Mucosa of descending colon (tissue), 3 donors: Measurements from ENCODE around the gene AK8. TPM values are rescaled to one million over a fixed set of nuclear protein-coding genes. Genes with fewer than 3 reads are reported as not detected.

Source experiments
- ATAC-seq: fragments of 200-7000 bp; cut with Tn5 transposase; one replicate; pipeline ENCODE4 v1.9.1; 2020; ENCODE audit warnings: mild to moderate bottlenecking, moderate library complexity
- DNase-seq, 3 donors: peaks; one replicate each; pipeline ENCODE4 v3.0.0-alpha.2; 2020
- H3K36me3 ChIP-seq: fragments of 200-600 bp; one replicate; pipeline ENCODE4 v1.8.0; 2021; ENCODE audit warnings: low read depth, mild to moderate bottlenecking
- H3K4me1 ChIP-seq: fragments of 200-600 bp; one replicate; pipeline ENCODE4 v1.8.0; 2021; ENCODE audit warnings: low read depth, mild to moderate bottlenecking
- H3K4me3 ChIP-seq: fragments of 200-600 bp; one replicate; pipeline ENCODE4 v1.8.0; 2021; ENCODE audit warnings: mild to moderate bottlenecking
- H3K9me3 ChIP-seq: fragments of 200-600 bp; one replicate; pipeline ENCODE4 v1.8.0; 2021; ENCODE audit warnings: mild to moderate bottlenecking
- CTCF ChIP-seq: fragments of 200-600 bp; IDR thresholded peaks from one replicate; pipeline ENCODE4 v1.8.0; 2022; ENCODE audit warnings: antibody characterized with exemption, mild to moderate bottlenecking
- intact Hi-C, 2 donors: fragments of 100-400 bp; cut with DNase I in 1 of 2; cut with micrococcal nuclease in 1 of 2; formaldehyde crosslinking; loops; one replicate each; pipeline versions ENCODE4 v1.11.0 to v1.11.1; 2022; cut with DNase I, micrococcal nuclease
- total RNA-seq, 3 donors: library from RNA; stranded (reverse); fragmentation: NEBNext Ultra II Directional in 2 of 3; extraction: Animal tissue kit (Norgen Biotek cat#: 25700) in 2 of 3; gene quantifications; one replicate each; pipeline versions ENCODE4 v1.2.1 to v1.2.4, GENCODE V29; 2021 to 2023
- donor health status: DM: no; HTN: no; CAD: no; lungs with moderate emphysema.
- donor health status: DM: no; HTN: no; CAD: no.
- donor health status: DM: no; HTN: yes; CAD: no.

Gene AK8
- total RNA-seq, 3 donors from 2014 or later, result 0.96 to 2.0 TPM; not detected in 1

DNA sequence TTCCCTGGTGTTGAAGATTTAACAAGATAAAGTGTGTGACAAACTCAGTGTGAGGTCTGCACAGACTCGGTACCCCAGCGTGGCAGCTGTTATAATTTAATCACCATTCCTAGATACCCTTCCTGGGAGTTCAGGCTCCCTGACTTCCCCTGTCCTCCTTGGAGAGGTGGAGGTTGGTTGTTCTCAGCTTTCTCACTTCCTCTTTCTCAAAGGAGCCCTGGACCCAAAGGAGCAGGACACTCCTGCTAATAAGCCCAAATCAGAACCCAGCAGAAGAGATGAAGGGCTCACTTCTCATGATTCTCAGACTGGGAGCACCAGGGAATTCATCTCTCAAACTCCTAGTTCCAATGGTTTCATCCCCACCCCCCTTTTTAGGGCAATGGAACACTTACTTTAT lies 149.6 kb downstream of the AK8 start:
- TF ChIP-seq CTCF, result no peak
- no peaks in the 10 kb centered on the region for H3K36me3 ChIP-seq
- intact Hi-C loops, result no loop called here
- no peak for ATAC-seq
- H3K9me3 ChIP-seq, result no peaks in the 10 kb centered on the region
- no peak overlapping the region for H3K4me3 ChIP-seq
- DNase-seq, result no peak
- H3K4me1 ChIP-seq, result peaks cover 6% of the 10 kb centered on the region

DNA sequence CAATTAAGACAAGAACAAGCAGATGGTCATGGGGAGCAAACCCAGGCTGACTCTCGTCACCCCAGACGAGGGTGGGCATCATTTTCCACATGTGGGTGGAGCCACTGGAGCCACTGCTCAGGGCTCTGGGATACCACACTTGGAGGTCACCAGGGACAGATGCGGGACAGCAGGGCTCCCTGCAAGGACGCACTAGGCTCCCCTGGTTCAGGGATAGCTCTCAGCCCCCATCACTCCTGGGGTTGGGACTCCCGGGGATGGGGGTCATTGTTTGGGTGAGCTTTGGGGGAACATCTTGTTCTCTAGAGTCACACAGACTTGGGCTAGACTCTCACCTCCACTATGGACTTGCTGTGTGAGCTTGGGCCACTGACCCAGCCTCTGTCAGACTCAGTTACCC lies 150.0 kb downstream of the AK8 start:
- intact Hi-C loops, result no loop called here
- Histone ChIP-seq H3K36me3 (no peaks in the 10 kb centered on the region), H3K9me3 (no peaks in the 10 kb centered on the region), H3K4me1 (peaks cover 6% of the 10 kb centered on the region), H3K4me3 (no peak overlapping the region)
- ATAC-seq (no peak), DNase-seq (no peak)
- no peak for TF ChIP-seq CTCF

DNA sequence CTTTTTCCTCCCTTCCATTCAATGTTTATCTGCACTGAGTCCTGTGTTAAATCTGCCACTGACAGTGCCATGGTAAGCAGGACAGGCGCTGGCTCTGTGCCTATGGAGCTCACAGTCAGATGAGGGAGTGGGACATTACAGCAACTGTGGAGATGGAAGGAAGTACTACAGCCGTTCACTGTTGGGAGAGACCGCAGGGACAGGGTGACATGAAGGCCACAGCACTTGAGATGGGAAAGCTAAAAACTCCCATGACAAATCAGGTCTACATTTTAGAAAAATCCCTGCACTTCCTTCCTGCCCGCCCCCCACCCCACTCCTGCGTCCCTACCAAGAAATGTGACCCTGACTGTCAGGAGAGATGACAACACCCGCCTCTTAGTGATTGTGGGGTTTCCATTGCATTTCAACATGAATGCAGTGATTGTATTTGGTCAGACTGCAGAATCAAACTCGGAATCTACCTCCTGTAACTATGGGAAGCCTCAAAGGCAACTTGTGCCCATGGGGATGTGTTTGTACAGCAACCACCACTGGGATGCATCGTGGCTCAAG lies 151.4 kb downstream of the AK8 start:
- no peak for DNase-seq
- no peak for TF ChIP-seq CTCF
- Histone ChIP-seq H3K4me3 (no peak overlapping the region), H3K36me3 (no peaks in the 10 kb centered on the region), H3K4me1 (peaks cover 5% of the 10 kb centered on the region), H3K9me3 (no peaks in the 10 kb centered on the region)
- ATAC-seq, result no peak
- intact Hi-C loops, result no loop called here

- Histone ChIP-seq H3K9me3 (no peaks in the 10 kb centered on the region), H3K36me3 (no peaks in the 10 kb centered on the region), H3K4me3 (no peak overlapping the region), H3K4me1 (no peaks in the 10 kb centered on the region)
- DNase-seq (no peak), ATAC-seq (no peak)
- no peak for TF ChIP-seq CTCF
- intact Hi-C loops, result no loop called here
Observed at GRCh38 chr9:132725306-132725705, 152.8 kb downstream of the AK8 start.

DNA sequence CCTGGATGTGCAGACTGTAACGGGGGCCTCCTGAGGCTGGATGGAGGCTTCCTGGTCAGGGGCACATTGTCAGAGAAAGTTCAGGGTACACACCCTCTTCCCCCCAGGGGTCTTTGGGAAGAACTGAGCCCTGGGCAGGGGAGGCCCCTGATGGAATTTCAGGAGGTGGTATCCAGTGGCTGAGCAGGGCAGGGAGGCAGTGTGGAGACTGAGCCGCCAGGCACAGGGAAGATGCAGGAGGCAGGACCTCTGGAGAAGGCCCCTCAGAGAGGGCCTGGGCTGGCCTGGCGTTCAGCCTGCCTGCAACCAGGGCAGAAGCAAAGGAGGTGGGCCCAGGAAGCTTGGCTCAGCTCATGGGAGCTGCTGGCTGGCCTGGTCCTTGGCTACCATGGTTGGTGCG lies 154.3 kb downstream of the AK8 start:
- no peaks in the 10 kb centered on the region for H3K36me3 ChIP-seq
- TF ChIP-seq CTCF, result no peak
- DNase-seq (no peak), ATAC-seq (no peak)
- H3K9me3 ChIP-seq, result no peaks in the 10 kb centered on the region
- H3K4me3 ChIP-seq, result no peak overlapping the region
- no peaks in the 10 kb centered on the region for H3K4me1 ChIP-seq
- intact Hi-C loops, result no loop called here

DNA sequence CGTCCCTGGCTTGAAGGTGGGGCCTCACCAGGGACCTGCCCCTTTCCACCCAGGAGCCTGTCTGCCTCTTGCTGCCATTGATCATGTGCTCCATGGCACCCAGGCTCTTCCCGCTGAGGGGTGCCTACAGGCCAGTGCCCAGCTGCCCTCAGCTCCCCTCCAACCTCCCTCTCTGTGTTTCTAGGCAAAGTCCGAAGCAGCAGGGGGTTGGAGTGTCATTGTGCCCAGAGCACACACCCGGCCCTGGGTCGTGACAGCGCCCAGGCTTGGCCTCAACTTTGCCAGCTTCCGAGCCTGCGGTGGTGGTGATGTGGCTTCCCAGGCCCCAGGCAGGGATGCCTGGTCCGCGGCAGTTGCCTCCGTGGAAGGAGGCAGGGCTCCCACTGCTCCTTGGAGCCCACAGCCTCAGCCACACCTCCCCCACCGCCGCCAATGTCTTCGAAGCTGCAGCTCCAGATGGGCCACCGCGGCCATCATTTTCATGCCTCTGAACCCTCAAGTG lies 155.5 kb downstream of the AK8 start:
- no peaks in the 10 kb centered on the region for H3K9me3 ChIP-seq
- H3K4me1 ChIP-seq, result no peaks in the 10 kb centered on the region
- H3K36me3 ChIP-seq, result no peaks in the 10 kb centered on the region
- no peak for ATAC-seq
- intact Hi-C loops, result no loop called here
- no peak for TF ChIP-seq CTCF
- DNase-seq, result no peak
- H3K4me3 ChIP-seq, result no peak overlapping the region
